ENCODE results near the gene GPX4.

GRCh38 chr19:1154731-1155351 lies 51.0 kb downstream of the GPX4 start:
- peak in 3 of 6 experiments; percentile 10 to 29 (median 12) for TF ChIP-seq CTCF (IDR thresholded peaks at IDR 0.05)
- TF ChIP-seq POLR2A (IDR thresholded peaks at IDR 0.05): peak in 1 of 2 donors; percentile 87
